DND-41 (cell line): Measurements from ENCODE around the gene JADE2.
"Not testable (repeated sequence)": the region's sequence is repeated elsewhere in the genome, so short reads cannot be mapped to it uniquely, and the experiment has no call there.

Experiments used
- EZH2 ChIP-seq: IDR thresholded peaks from 3 replicates; pipeline ENCODE4 v1.6.1; 2012; ENCODE audit warnings: borderline replicate concordance, low read depth, mild to moderate bottlenecking, moderate library complexity, low read length, inconsistent platforms; ENCODE audit not compliant: severe bottlenecking
- TF ChIP-seq, protein P1 (sequence below): IDR thresholded peaks from 2 replicates; pipeline ENCODE4 v1.5.1; 2012; ENCODE audit warnings: borderline replicate concordance, low read length, moderate library complexity, mild to moderate bottlenecking; ENCODE audit not compliant: poor library complexity, severe bottlenecking; ENCODE audit errors: extremely low read depth

DNA sequence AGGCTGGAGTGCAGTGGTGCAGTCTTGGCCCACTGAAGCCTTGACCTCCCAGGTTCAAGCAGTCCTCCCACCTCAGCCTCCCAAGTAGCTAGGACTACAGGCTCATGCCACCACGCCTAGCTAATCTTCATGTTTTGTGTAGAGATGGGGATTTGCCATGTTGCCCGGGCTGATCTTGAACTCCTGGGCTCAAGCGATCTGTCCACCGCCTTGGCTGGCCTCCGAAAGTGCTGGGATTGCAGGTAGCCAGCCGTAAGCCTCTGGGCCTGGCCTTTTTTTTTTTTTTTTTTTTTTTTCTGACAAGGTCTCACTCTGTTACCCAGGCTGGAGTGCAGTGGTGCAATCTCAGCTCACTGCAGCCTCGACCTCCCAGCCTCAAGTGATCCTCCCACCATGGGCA lies 27.2 kb downstream of the JADE2 start:
- not testable (repeated sequence) for TF ChIP-seq EZH2
- TF ChIP-seq, protein P1, sequence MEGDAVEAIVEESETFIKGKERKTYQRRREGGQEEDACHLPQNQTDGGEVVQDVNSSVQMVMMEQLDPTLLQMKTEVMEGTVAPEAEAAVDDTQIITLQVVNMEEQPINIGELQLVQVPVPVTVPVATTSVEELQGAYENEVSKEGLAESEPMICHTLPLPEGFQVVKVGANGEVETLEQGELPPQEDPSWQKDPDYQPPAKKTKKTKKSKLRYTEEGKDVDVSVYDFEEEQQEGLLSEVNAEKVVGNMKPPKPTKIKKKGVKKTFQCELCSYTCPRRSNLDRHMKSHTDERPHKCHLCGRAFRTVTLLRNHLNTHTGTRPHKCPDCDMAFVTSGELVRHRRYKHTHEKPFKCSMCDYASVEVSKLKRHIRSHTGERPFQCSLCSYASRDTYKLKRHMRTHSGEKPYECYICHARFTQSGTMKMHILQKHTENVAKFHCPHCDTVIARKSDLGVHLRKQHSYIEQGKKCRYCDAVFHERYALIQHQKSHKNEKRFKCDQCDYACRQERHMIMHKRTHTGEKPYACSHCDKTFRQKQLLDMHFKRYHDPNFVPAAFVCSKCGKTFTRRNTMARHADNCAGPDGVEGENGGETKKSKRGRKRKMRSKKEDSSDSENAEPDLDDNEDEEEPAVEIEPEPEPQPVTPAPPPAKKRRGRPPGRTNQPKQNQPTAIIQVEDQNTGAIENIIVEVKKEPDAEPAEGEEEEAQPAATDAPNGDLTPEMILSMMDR, result not testable (repeated sequence)
